ENCODE measurements around the gene NSD1. TPM values are rescaled to one million over a fixed set of nuclear protein-coding genes. Genes with fewer than 3 reads are reported as not detected.
"Not testable (repeated sequence)": the region's sequence is repeated elsewhere in the genome, so short reads cannot be mapped to it uniquely, and the experiment has no call there.

Gene NSD1
- total RNA-seq, 2 donors from 2014 or later = 40.6 to 44.2 TPM

DNA sequence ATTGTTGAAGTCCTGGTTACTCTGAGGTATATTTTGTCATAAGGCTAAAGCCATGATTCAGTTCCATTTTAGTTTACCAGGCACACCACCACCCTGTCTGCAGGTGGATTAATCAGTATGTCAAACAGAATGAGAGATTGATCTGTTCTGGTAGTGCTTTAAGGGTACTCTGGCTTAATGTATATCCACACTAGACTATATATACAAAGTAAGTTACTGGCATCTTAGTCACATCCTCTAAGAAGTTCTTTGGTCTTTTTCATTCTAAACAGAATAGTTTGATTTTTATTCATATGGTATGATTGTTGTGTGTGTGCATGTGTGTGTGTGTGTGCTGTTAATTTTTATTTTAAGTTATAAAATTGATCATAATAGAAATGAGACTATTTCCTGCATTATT is 108.2 kb downstream of the NSD1 start:
- intact Hi-C loops (cut with DNase I) = no loop called here

DNA sequence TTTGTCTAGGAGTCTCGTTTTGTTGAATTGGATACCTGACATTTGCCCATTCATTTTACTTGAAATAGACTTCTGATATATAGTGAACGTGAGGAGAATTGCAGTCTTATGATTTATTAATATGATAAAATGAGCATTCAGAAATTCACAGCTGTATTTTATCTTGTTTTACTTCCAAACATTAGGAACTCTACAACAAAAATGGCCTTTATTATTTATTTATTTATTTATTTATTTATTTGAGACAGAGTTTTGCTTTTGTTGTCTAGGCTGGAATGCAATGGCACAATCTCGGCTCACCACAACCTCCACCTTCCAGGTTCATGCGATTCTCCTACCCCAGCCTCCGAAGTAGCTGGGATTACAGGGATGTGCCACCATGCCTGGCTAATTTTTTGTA is 108.7 kb downstream of the NSD1 start:
- intact Hi-C loops (cut with DNase I) = no loop called here
- ATAC-seq = no peak
- DNase-seq = no peak

More for the DNA sequence above, 108.2 kb downstream of the NSD1 start:
- DNase-seq (no peak), ATAC-seq (no peak)

DNA sequence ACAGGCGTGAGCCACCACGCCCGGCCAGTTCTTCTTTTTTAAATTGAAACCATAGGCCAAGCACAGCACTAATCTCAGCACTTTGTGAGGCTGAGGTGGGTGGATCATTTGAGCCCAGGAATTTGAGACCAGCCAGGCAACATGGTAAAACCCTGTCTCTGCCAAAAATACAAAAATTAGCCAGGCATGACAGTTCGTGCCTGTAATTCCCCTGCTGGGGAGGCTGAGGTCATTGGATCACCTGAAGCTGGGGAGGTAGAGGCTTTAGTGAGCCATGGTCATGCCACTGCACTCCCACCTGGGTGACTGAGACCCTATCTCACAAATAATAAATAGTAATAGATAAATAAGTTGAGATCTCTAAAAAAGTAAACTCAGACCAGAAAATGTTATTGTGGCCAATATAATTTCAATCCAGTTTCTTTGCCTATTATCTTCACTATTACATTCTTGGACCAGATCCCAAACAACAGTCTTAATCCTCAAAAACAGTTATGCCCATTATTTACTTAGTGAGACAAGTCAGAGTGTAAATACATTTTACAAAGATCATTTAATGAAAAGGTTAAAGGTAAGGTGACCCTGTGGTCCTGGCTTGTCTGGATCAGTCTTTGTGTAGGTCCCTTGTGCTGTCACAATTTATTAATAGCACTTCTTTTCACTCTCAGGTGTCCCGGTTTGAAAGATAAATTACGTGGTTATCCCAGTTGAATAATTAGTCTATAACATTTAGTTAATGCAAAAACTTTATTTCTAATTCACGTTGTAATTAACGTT is 116.4 kb downstream of the NSD1 start:
- no peak for ATAC-seq

DNA sequence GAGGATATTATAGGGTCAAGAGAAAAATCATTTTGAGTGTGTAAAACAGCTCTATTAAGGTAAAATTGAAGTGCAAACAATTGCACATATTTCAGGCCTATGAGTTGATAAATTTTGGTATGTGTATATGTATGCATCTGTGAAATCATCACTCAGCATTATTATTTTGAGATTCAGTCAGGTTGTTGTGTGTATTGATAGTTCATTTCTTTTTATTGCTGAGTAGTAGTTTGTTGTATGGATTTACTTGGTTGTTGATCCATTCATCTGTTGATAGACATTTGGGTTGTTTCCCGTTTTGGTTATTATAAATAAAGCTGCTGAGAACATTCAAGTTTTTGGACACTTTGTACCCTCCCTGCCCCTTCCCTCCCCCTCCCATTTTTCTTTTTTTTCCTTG is 119.7 kb downstream of the NSD1 start:
- intact Hi-C loops (cut with DNase I) = no loop called here
- ATAC-seq (no peak), DNase-seq (no peak)

More for the DNA sequence above, 116.4 kb downstream of the NSD1 start:
- intact Hi-C loops (cut with DNase I) = no loop called here
- DNase-seq = no peak

DNA sequence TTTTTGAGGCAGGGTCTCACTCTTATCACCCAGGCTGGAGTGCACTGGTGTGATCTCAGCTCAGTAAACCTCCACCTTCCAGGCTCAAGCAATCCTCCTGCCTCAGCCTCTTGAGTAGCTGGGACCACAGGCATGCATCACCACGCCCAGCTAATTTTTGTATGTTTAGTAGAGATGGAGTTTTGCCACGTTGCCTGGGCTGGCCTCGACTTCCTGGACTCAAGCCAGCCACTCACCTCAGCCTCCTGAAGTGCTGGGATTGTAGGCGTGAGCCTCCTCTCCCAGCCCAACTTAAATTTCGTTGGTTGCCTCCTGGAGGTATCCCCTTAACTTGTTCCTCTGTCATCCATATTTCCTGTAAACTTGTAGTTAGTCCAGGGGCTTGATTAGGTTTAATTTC is 122.7 kb downstream of the NSD1 start:
- DNase-seq (no peak), ATAC-seq (no peak)
- intact Hi-C loops (cut with DNase I) = no loop called here

DNA sequence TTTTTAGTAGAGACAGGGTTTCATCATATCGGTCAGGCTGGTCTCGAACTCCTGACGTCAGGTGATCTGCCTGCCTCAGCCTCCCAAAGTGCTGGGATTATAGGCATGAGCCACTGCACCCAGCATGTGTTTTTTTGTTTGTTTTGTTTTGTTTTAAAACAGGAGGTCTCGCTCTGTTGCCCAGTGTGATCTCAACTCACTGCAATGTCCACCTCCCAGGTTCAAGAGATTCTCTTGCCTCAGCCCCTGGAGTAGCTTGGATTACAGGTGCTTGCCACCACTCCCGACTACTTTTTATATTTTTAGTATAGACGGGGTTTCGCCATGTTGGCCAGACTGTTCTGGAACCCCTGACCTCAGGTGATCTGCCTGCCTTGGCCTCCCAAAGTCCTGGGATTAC is 125.1 kb downstream of the NSD1 start:
- ATAC-seq; DNase-seq; intact Hi-C loops (cut with DNase I): not testable (repeated sequence)

DNA sequence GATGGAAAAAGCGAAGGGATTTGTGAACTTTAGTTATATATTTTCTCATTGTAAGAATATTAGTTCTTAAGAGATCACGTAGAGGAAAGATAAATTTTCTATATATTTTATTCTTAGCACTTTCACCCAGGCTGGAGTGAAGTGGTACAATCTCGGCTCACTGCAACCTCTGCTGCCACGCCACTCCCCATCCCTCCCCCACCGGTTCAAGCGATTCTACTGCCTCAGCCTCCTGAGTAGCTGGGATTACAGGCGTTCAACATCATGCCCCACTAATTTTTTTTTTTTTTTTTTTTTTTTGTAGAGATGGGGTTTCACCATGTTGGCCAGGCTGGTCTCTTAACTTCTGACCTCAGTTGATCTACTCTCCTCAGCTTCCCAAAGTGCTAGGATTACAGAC is 127.4 kb downstream of the NSD1 start:
- no peak for DNase-seq
- intact Hi-C loops (cut with DNase I) = no loop called here
- no peak for ATAC-seq

DNA sequence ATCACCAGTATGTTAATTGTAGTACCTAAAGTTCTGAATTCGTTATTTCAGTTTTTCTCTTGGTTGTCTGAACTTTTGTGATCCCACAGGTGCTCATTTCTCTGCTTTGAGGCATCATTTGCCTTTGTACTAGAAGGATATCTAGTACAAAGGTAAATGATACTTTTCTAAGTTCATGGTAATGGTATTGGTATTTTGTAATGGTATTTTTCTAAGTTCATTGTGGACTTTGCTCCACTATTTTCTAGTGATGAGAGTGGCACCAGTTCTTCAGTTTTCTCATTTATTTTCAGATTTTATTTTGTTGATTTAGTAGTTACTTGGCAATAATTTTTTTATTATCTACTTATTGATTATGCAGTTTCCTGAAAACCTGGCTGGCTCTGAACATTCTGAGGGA is 127.9 kb downstream of the NSD1 start:
- intact Hi-C loops (cut with DNase I) = no loop called here
- DNase-seq = no peak
- ATAC-seq = no peak

DNA sequence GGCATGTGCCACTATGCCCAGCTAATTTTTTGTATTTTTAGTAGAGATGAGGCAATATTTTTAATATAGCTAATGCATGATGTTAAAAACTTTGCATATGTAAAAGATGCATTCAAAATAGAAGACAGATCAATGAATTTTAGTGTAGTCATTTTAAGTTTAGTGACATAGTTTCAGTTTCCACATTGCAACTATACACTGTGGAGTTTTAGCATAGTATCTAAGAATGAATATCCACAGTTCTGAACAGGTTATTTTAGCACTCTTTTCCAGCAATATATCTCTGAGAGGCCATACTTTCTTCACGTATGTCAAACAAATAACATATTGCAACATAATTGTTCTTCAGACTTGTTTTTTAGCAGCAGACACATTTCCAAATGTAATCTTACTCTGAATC is 130.6 kb downstream of the NSD1 start:
- intact Hi-C loops (cut with DNase I) = no loop called here
- DNase-seq (no peak), ATAC-seq (no peak)

DNA sequence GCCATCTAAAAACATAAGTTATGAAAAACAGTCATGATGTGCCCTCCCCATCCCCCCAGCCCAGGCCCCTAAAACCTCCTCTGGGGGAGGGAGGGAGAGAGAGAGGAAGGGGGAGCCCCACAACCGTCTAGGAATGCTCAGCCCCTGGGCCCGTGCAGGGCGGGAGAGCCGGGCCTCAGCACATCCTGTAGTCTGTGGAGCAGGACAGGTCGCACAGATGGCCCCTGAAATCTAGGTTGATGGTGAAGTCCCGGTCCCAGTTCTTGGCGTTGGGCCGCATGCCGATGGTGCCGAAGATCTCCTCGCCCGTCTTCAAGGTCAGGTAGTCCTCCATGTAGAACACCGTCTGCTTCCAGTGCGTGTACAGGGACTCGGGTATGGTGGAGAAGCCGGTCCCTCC is 131.8 kb downstream of the NSD1 start:
- ATAC-seq (no peak), DNase-seq (no peak)
- intact Hi-C loops (cut with DNase I) = no loop called here

DNA sequence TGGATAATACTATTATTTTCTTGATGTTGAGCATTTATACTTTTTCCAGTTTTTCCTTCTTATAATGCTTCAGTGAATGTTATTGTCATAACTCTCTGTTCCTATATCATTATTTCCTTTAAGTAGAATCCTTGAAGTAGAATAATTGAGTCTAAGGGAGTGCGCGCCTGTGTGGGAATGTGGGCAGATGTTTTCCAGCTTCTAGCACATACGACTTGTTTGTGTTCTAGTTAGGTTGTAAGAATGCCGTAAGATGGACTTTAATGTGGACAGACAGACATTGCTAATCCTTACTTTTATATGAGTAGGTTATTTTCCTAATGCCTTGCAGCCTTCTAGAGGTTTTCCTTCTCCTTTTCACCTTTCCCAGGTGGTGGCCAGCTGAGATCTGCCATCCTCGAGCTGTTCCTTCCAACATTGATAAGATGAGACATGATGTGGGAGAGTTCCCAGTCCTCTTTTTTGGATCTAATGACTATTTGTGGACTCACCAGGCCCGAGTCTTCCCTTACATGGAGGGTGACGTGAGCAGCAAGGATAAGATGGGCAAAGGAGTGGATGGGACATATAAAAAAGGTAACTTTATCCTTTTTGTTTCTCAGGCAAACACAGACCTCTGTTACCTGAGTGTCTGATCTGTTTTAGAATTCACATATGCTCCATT is 135.8 kb downstream of the NSD1 start:
- intact Hi-C loops (cut with DNase I) = no loop called here
- ATAC-seq (no peak), DNase-seq (no peak)

DNA sequence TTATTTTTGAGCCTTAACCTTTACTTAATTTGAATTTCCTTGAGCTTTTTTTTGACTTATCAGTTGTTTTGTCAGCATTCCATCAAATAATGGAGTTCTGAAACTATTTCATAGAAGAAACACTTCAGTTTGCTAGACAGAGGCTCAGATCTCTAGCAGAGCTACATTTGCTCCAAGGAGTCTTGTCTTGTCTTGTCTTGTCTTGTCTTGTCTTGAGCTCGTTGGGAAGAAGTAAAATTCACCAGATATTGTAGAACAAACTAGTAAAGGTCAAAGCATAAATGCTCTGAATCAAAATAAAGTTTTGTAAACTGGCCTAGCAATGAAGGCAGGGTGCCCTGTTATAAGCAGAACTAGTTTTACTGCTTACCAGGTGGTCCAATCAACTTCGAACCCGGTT is 136.4 kb downstream of the NSD1 start:
- DNase-seq (no peak), ATAC-seq (no peak)
- intact Hi-C loops (cut with DNase I) = no loop called here

DNA sequence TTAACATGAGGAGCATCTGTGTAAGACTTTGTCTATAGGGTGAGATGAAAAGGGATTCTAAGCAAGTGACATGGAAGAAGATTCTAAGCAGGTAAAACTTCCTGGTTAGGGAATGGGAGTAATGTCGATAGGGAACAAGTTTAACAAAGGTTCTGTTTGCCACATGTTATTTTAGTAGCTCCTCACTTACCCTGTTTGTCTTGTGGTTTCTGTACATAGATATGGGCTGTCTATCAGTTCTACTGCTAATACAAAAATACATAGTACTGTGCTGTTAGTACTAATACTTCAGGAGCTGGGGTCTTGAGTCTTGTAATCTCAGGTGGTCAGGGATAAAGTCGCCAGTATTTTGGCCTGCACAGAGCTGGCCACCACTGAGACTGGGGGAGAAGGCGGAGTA is 137.1 kb downstream of the NSD1 start:
- ATAC-seq (no peak), DNase-seq (no peak)
- intact Hi-C loops (cut with DNase I) = no loop called here

DNA sequence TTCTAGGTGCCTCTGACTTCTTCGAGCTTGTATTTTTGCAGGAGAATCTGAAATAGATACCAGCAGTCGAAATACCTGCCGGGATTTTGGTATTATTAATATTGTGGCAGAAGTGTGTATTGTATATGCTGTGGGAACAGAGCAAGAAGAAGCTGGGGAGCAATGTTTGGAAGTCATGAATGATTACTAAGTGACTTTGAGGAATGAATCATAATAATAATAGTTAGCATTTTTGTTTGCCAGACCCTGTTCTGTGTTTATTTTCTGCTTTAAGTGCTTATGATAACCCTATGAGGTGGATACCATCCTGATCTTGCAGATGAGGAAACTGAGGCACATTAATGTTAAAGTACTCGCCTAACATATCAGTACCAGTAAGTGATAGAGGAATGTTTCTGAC is 137.5 kb downstream of the NSD1 start:
- intact Hi-C loops (cut with DNase I) = no loop called here
- ATAC-seq (no peak), DNase-seq (no peak)

DNA sequence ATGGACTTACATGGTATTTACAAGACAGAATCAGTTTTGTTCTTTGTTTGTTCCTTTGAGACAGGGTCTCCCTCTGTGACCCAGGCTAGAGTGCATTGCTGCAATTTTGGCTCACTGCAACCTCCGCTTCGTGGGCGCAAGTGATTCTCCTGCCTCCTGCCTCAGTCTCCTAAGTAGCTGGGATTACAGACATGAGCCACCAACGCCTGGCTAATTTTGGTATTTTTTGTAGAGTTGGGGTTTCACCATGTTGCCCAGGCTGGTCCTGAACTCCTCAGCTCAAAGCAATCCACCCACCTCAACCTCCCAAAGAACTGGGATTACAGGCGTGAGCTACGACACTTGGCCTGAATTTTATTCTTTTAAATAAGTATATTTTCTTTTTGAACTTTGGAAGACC is 142.3 kb downstream of the NSD1 start:
- no peak for ATAC-seq
- intact Hi-C loops (cut with DNase I) = no loop called here
- no peak for DNase-seq

DNA sequence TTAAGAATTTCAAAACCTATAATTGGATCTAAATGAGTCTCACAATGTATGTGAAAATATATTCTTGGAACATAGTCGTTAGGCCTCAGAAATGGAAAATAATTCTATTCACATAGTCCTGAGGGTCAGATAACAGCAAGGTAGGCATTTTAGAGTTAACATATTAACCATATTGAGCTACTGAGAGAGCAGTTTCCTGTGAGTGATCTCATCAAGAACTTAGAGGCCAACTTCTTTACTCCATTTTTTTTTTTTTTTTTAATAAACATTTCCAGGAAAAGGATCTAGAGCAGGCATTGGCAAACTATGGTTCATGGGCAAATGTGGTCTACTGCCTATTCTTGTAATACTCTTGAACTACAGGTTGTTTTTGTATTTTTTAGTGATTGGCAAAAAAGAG is 143.3 kb downstream of the NSD1 start:
- intact Hi-C loops (cut with DNase I) = no loop called here
- no peak for DNase-seq
- ATAC-seq = no peak

DNA sequence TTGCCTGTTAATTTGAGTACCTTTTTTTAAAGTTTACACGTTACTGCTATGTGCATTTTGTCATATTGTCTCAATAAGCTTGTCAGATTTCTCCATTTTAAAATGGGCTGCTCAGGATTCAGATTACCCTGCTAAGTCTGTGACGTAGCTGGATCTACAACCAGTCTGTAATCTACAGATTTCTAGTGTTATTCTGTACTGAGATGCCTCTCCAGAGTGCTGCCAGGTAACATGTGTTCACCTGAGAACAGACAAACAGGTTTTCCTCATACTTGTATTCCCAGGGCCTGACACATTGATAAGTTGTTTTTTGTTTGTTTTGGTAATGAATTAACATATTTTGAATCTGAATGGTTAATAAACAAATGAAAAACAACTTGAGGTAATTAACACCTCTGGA is 154.6 kb downstream of the NSD1 start:
- ATAC-seq (no peak), DNase-seq (no peak)
- intact Hi-C loops (cut with DNase I) = no loop called here

DNA sequence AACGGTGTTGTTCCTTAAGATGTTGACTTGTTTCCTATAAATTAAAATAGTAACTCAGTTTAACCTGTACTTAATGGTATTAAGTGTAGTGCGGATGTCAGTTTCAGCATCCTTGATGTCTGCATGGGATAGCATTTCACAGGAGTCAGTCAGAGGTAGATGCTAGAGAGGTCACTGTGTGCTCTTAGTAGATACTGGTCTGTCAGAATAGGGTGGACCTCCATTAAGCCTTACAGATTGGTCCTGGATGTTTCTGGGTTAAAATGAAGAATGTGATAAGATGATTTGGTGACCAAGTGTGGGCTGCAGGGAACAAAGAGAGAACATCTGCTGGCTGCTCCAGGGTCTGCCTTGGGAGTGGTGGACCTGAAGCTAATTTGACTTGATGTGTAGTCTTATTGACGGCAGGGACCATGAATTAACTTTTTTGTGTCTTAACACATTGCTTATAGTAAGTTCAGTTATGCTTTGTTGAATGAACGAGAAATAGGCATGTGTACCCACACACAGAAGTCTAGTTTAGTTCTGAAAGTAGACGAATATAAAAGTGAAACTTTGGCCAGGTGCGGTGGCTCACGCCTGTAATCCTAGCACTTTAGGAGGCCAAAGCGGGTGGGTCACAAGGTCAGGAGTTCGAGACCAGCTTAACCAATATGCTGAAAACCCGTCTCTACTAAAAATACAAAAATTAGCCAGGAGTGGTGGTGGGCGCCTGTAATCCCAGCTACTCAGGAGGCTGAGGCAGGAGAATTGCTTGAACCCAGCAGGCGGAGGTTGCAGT is 157.4 kb downstream of the NSD1 start:
- no peak for ATAC-seq
- intact Hi-C loops (cut with DNase I) = loop anchor here in 1 of 2 donors (10.0 kb wide), 1 partner anchor 176 kb away; no protein-coding TSS in a partner anchor

DNA sequence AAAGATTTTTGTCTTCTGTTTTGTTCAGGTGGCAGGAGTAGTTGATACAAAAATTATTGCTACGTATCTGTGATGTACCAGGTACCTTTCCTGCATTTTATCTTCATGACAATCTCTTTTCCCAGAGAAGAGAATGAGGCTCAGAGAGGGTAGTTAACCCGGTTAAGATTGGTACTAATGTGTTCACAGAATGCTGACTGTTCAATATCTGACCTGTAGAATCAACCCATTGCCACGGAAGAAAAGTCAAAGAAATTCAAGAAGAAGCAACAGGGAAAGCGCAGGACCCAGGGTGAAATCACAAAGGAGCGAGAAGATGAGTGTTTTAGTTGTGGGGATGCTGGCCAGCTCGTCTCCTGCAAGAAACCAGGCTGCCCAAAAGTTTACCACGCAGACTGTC is 158.2 kb downstream of the NSD1 start:
- DNase-seq (no peak), ATAC-seq (no peak)
- intact Hi-C loops (cut with DNase I) = loop anchor here in 1 of 2 donors (10.0 kb wide), 1 partner anchor 177 kb away; no protein-coding TSS in a partner anchor

More for the DNA sequence above, 157.4 kb downstream of the NSD1 start:
- DNase-seq = no peak

Measured in left cardiac atrium (tissue), 4 donors.